GM23338 (cell line): Measurements from ENCODE around the gene KRT37. TPM values are rescaled to one million over a fixed set of nuclear protein-coding genes. Genes with fewer than 3 reads are reported as not detected.

Experiments used
- ATAC-seq: fragments of 200-7000 bp; cut with Tn5 transposase; 3 replicates; pipeline ENCODE4 v1.9.1; 2020
- DNase-seq: peaks from one replicate; pipeline ENCODE4 v3.0.0-alpha.2; 2015; ENCODE audit warnings: low spot score
- H2AFZ ChIP-seq: fragments of 200-600 bp; sonication (generic); 2 replicates; pipeline ENCODE4 v1.8.0; 2016; ENCODE audit warnings: antibody characterized with exemption, mild to moderate bottlenecking, moderate library complexity
- H3F3A ChIP-seq: fragments of 200-600 bp; sonication (generic); replicated peaks from 2 replicates; pipeline ENCODE4 v1.8.0; 2017; ENCODE audit warnings: antibody characterized with exemption, mixed run types, low read depth
- H3K27ac ChIP-seq: fragments of 200-600 bp; sonication (generic); 2 replicates; pipeline ENCODE4 v1.6.1; 2016; ENCODE audit warnings: low read depth
- H3K27me3 ChIP-seq: fragments of 200-600 bp; sonication (generic); 2 replicates; pipeline ENCODE4 v1.8.0; 2016; ENCODE audit warnings: mild to moderate bottlenecking, mixed run types, moderate library complexity; ENCODE audit not compliant: insufficient read depth
- H3K36me3 ChIP-seq: fragments of 200-600 bp; sonication (generic); 2 replicates; pipeline ENCODE4 v1.8.0; 2016; ENCODE audit warnings: mild to moderate bottlenecking; ENCODE audit not compliant: insufficient read depth
- H3K4me1 ChIP-seq: fragments of 200-600 bp; sonication (generic); 2 replicates; pipeline ENCODE4 v1.8.0; 2016; ENCODE audit warnings: mild to moderate bottlenecking, moderate library complexity; ENCODE audit not compliant: insufficient read depth
- H3K4me2 ChIP-seq: fragments of 200-600 bp; sonication (generic); 2 replicates; pipeline ENCODE4 v1.7.1; 2017; ENCODE audit warnings: mixed run types
- H3K4me3 ChIP-seq: fragments of 200-600 bp; sonication (generic); 2 replicates; pipeline ENCODE4 v1.6.1; 2016; ENCODE audit warnings: mixed run types
- H3K79me2 ChIP-seq: fragments of 200-600 bp; sonication (generic); replicated peaks from 2 replicates; pipeline ENCODE4 v1.8.0; 2017; ENCODE audit warnings: mild to moderate bottlenecking; ENCODE audit not compliant: insufficient read depth
- H3K9me2 ChIP-seq: fragments of 200-600 bp; sonication (generic); 2 replicates; pipeline ENCODE4 v1.8.0; 2017; ENCODE audit not compliant: insufficient read depth
- H4K20me1 ChIP-seq: fragments of 200-600 bp; sonication (generic); replicated peaks from 2 replicates; pipeline ENCODE4 v1.8.0; 2017; ENCODE audit warnings: mild to moderate bottlenecking; ENCODE audit not compliant: insufficient read depth
- H3K27ac Mint-ChIP-seq: 2 replicates; pipeline ENCODE4 v1.8.0; 2020; ENCODE audit warnings: inconsistent platforms, mild to moderate bottlenecking, moderate library complexity, mixed read lengths
- H3K27me3 Mint-ChIP-seq: 3 replicates; pipeline ENCODE4 v1.8.0; 2022; ENCODE audit warnings: low read depth, mild to moderate bottlenecking, moderate library complexity, mixed read lengths, inconsistent platforms; ENCODE audit not compliant: insufficient read depth, poor library complexity
- H3K36me3 Mint-ChIP-seq: 3 replicates; pipeline ENCODE4 v1.8.0; 2021; ENCODE audit warnings: low read depth, mild to moderate bottlenecking, inconsistent platforms, moderate library complexity, mixed read lengths
- H3K4me1 Mint-ChIP-seq: 3 replicates; pipeline ENCODE4 v1.8.0; 2020; ENCODE audit warnings: mild to moderate bottlenecking, inconsistent platforms, mixed read lengths
- H3K4me3 Mint-ChIP-seq: 3 replicates; pipeline ENCODE4 v1.8.0; 2021; ENCODE audit warnings: moderate library complexity, mild to moderate bottlenecking, inconsistent platforms, mixed read lengths
- H3K9me3 Mint-ChIP-seq: 3 replicates; pipeline ENCODE4 v1.8.0; 2020; ENCODE audit warnings: moderate library complexity, mild to moderate bottlenecking, inconsistent platforms, mixed read lengths
- CREB1 ChIP-seq: fragments of 250-450 bp; sonication (Bioruptor Pico); IDR thresholded peaks from 2 replicates; pipeline ENCODE4 v1.5.0; 2020; ENCODE audit warnings: low read depth, mild to moderate bottlenecking, moderate library complexity
- CTCF ChIP-seq, 2 experiments: fragments of 200-600 bp in 1 of 2; sonication (generic) in 1 of 2; conservative IDR thresholded peaks; 2 replicates each; pipeline versions ENCODE4 v1.5.1 to v1.6.1; 2016 to 2017; ENCODE audit warnings: antibody characterized with exemption in 2 of 2, low read depth in 2 of 2, mild to moderate bottlenecking in 2 of 2, moderate library complexity in 1 of 2
- EZH2 ChIP-seq: fragments of 200-600 bp; sonication (generic); IDR thresholded peaks from one replicate; pipeline ENCODE4 v1.8.0; 2017; ENCODE audit warnings: antibody characterized with exemption, mild to moderate bottlenecking, low read depth; ENCODE audit not compliant: unreplicated experiment
- EZH2phosphoT487 ChIP-seq: fragments of 200-600 bp; sonication (generic); IDR thresholded peaks from one replicate; pipeline ENCODE4 v1.8.1; 2018; ENCODE audit warnings: antibody characterized with exemption; ENCODE audit not compliant: unreplicated experiment
- JUNB ChIP-seq: IDR thresholded peaks from one replicate; pipeline ENCODE4 v1.6.1; 2016; ENCODE audit warnings: antibody characterized with exemption; ENCODE audit not compliant: unreplicated experiment
- NANOG ChIP-seq: IDR thresholded peaks from 2 replicates; pipeline ENCODE4 v1.6.1; 2016; ENCODE audit warnings: antibody characterized with exemption, borderline replicate concordance
- POLR2AphosphoS5 ChIP-seq: IDR thresholded peaks from 2 replicates; pipeline ENCODE4 v1.6.1; 2016; ENCODE audit warnings: antibody characterized with exemption, low read depth
- REST ChIP-seq: IDR thresholded peaks from one replicate; pipeline ENCODE4 v1.6.1; 2018; ENCODE audit warnings: antibody characterized with exemption; ENCODE audit not compliant: unreplicated experiment
- STAT1 ChIP-seq: IDR thresholded peaks from one replicate; pipeline ENCODE4 v1.6.1; 2016; ENCODE audit warnings: antibody characterized with exemption; ENCODE audit not compliant: unreplicated experiment
- ZNF114 ChIP-seq: fragments of 250-450 bp; sonication (Bioruptor Pico); IDR thresholded peaks from 2 replicates; pipeline ENCODE4 v1.5.0; 2020; ENCODE audit warnings: mild to moderate bottlenecking, moderate library complexity
- ZNF331 ChIP-seq: fragments of 250-450 bp; sonication (Bioruptor Pico); IDR thresholded peaks from 2 replicates; pipeline ENCODE4 v1.5.0; 2020; ENCODE audit warnings: low read depth, mild to moderate bottlenecking, moderate library complexity
- ZNF462 ChIP-seq: fragments of 250-450 bp; sonication (Bioruptor Pico); IDR thresholded peaks from 2 replicates; pipeline ENCODE4 v1.5.0; 2020; ENCODE audit warnings: mild to moderate bottlenecking, moderate library complexity
- polyA plus RNA-seq: library from polyadenylated mRNA; unstranded; fragments of >200 nt; fragmentation: Nextera tagmentation; extraction: Ambion mirVana; gene quantifications from 2 replicates; pipeline ENCODE4 v1.2.1, GENCODE V29; 2016
- total RNA-seq: library from RNA; depleted of rRNA; stranded (reverse); fragments of >200 nt; shearing (Covaris generic); gene quantifications from 2 replicates; pipeline ENCODE4 v1.2.3, GENCODE V29; 2014

The KRT37 gene
- total and polyA plus RNA-seq, 2 experiments from 2014 or later: not detected

- H3K36me3 ChIP-seq: no peaks in the 10 kb centered on the region
- H3K79me2 ChIP-seq: no peaks in the 10 kb centered on the region
- Mint-ChIP-seq H3K9me3 (peaks cover 2% of the 10 kb centered on the region; the same call in 1 of the 3 replicates), H3K27ac (no peak overlapping the region), H3K27me3 (no peaks in the 10 kb centered on the region), H3K36me3 (no peaks in the 10 kb centered on the region), H3K4me1 (no peaks in the 10 kb centered on the region), H3K4me3 (no peak overlapping the region)
- H3K27ac ChIP-seq: no peak overlapping the region
- H4K20me1 ChIP-seq: no peaks in the 10 kb centered on the region
- H2AFZ ChIP-seq: no peak overlapping the region
- DNase-seq: no peak
- no peak overlapping the region for H3K4me3 ChIP-seq
- peaks cover 9% of the 10 kb centered on the region for H3K9me2 ChIP-seq
- ATAC-seq: no peak
- no peaks in the 10 kb centered on the region for H3F3A ChIP-seq
- no peaks in the 10 kb centered on the region for H3K27me3 ChIP-seq
- TF ChIP-seq ZNF114: no peak
- no peak for TF ChIP-seq EZH2
- TF ChIP-seq POLR2AphosphoS5: no peak
- no peak for TF ChIP-seq STAT1
- TF ChIP-seq NANOG: no peak
- TF ChIP-seq JUNB: no peak
- TF ChIP-seq EZH2phosphoT487: no peak
- H3K4me2 ChIP-seq: no peak overlapping the region
- H3K4me1 ChIP-seq: no peaks in the 10 kb centered on the region
Measured at GRCh38 chr17:41392278-41392677, 32.1 kb downstream of the KRT37 start.

GRCh38 chr17:41391535-41391934, 32.9 kb downstream of the KRT37 start:
- Mint-ChIP-seq H3K4me1 (no peaks in the 10 kb centered on the region), H3K27ac (no peak overlapping the region)
- H3K36me3 ChIP-seq: no peaks in the 10 kb centered on the region
- TF ChIP-seq ZNF331 (no peak), NANOG (no peak), REST (no peak), POLR2AphosphoS5 (no peak), ZNF114 (no peak), CREB1 (CRISPR knock-in tag) (no peak), ZNF462 (CRISPR knock-in tag) (no peak), EZH2phosphoT487 (no peak), CTCF (conservative IDR thresholded peaks at IDR 0.05; ENCODE audit: low read depth in 2 of 2) (no peak)

More at GRCh38 chr17:41391535-41391934, 32.9 kb downstream of the KRT37 start:
- Histone ChIP-seq H3F3A (no peaks in the 10 kb centered on the region), H3K4me2 (no peak overlapping the region), H3K27me3 (no peaks in the 10 kb centered on the region), H4K20me1 (no peaks in the 10 kb centered on the region), H3K9me2 (peaks cover 9% of the 10 kb centered on the region), H2AFZ (no peak overlapping the region), H3K4me3 (no peak overlapping the region), H3K79me2 (no peaks in the 10 kb centered on the region), H3K27ac (no peak overlapping the region), H3K4me1 (no peaks in the 10 kb centered on the region)
- ATAC-seq (no peak), DNase-seq (no peak)
- Mint-ChIP-seq H3K36me3 (no peaks in the 10 kb centered on the region), H3K27me3 (no peaks in the 10 kb centered on the region), H3K4me3 (no peak overlapping the region), H3K9me3 (peaks cover 6% of the 10 kb centered on the region; the same call in 2 of the 3 replicates)
